Femur (tissue), 1 donor: ENCODE data around the gene COLGALT1.
"Not testable (repeated sequence)": the region's sequence is repeated elsewhere in the genome, so short reads cannot be mapped to it uniquely, and the experiment has no call there.

Source experiments
- DNase-seq: peaks from one replicate; pipeline ENCODE4 v3.0.0-alpha.2; 2017

The COLGALT1 gene

GRCh38 chr19:17534767-17535166 is 20.7 kb upstream of the COLGALT1 start:
- DNase-seq, result no peak

- DNase-seq, result no peak
These were observed 18.5 kb upstream of the COLGALT1 start for GRCh38 chr19:17536955-17537354.

DNA sequence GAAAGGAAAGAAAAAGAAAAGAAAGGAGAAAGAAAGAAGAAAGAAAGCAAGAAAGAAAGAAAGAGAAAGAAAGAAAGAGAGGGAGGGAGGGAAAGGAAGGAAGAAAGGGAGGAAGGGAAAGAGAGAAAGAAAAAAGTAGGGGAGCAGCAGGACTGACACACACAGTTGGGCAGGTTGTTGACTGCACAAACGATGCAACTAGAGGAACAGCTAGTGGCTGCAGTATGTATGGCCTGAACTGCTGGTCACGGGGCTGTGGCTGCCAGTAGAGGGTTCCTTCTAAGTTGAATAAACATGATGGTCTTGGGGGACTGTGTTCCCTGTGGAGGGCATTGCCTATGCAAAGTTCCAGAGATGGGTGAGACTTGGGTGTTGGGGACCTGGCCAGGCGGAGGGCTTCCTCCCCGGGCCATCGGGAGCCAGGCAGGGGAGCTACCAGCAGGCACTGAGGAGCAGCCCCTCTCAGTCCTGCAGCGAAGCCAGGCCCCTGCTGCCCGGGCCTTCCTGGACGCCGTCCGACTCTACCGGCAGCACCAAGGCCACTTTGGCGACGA is 16.7 kb upstream of the COLGALT1 start:
- DNase-seq, result no peak

DNA sequence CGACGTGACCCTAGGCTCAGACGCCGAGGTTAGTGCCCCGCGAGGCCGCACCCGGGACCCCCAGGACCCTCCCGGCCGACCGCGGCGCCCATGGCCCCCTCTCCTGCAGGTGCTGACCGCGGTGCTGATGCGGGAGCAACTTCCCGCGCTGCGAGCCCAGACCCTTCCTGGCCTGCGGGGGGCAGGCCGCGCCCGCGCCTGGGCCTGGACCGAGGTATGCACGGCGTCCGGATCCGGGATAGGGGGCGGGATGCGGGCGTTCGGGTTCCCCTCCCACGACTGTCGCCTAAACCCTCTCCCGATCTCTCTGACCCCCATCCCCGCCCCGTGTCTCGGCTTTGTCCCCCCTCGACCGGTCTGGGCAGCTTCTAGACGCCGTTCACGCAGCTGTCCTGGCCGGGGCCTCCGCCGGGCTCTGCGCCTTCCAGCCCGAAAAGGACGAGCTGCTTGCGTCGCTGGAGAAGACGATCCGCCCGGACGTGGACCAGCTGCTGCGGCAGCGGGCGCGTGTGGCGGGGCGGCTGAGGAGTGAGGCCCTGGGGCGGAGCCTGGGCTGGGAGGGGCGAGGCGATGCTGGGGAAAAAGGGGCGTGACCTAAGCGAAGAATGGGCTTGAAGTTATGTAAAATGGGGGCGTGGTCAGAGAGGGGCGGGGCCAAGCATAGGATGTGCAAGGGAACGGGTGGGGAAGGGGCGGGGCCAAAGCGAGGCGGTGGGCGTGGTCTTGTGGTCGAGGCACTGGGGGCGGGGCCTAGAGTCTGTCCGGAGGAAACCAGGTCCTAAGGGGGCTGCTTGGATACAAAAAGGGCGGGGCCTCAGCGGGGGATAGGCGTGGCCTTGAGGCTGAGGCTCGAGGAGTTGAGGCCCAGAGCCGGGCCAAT is 16.0 kb upstream of the COLGALT1 start:
- DNase-seq, result peak; percentile 95

- no peak for DNase-seq
These were observed 15.3 kb upstream of the COLGALT1 start for GRCh38 chr19:17540174-17540573.

DNA sequence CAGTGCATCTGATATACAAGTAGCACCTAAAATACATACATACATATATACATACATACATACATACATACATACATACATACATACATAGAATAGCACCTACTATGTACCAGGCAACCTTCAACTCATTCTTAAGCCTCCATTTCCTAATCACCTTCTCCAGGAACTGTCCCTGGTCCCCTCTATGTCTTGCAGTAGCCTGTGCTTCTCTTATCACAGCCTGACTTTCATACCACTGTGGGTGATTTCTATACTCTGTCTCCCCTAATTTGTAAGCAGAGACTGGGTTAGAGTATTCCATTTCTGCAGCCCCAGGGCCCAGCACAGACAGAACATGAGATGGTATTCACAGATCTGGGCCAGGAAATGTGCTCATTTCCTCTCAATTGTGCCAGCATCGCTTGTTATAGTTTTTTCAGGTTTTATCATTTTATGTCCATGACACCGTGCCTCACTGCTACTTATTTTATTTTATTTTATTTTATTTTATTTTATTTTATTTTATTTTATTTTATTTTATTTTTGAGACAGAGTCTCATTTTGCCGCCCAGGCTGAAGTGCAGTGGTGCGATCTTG is 14.2 kb upstream of the COLGALT1 start:
- DNase-seq, result no peak

- DNase-seq, result no peak
These were observed 13.4 kb upstream of the COLGALT1 start for GRCh38 chr19:17542042-17542441.

- no peak for DNase-seq
These were observed 12.5 kb upstream of the COLGALT1 start for GRCh38 chr19:17542793-17543582.

GRCh38 chr19:17543986-17544385 is 11.5 kb upstream of the COLGALT1 start:
- no peak for DNase-seq

- no peak for DNase-seq
These were observed 11.0 kb upstream of the COLGALT1 start for GRCh38 chr19:17544418-17544817.

DNA sequence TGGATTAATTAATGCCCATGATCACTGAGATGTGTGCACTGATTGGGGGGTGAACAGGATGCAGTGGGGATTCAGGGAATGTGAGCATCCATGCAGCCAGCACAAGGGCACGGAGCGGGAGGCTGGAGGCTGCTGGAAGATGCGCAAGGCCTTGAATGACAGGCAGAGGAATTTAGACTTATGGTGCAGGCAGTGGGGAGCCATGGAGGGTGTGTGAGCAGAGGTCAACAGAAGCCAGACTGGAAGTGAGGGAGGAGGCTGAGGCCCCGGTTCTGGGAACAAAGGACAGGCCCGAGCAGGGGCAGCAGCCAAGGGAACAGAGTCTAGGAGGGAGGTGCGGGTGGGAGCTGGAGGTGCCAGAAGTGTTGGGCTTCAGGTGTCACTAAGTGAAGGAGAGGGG is 7.3 kb upstream of the COLGALT1 start:
- no peak for DNase-seq

DNA sequence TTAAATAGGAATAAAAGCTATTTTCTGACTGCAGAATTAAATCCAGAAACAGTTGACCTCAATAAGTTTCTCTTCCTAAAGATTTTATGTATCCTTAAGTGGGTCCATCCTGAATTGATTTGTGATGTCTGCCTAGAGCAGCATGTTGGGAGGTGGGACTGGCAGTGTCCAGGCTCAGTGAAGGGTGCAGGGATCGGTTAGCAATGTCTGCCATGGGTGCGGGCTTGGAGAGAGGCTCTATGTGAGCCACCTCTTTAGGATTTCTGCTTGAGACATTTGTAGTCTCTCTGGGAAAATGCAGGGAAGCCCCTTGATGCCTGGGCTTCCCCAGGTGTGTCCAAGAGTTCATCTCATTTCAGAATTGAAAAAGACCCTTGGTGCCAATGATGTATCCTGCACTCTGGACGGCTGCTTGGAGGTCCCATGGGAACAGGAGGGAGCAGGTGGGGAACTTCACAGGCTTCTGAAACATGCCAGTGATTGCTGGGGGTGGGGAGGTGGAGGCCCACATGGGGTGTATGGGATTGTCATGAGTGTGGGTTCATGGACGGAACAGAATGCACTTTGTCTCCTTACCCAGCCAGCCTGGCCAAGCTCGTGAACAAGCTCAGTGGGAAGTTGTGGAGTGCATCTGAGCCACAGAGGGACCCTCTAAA is 6.2 kb upstream of the COLGALT1 start:
- no peak for DNase-seq

GRCh38 chr19:17550076-17550667 is 5.3 kb upstream of the COLGALT1 start:
- DNase-seq, result no peak

GRCh38 chr19:17552735-17553134 is 2.7 kb upstream of the COLGALT1 start:
- not testable (repeated sequence) for DNase-seq

DNA sequence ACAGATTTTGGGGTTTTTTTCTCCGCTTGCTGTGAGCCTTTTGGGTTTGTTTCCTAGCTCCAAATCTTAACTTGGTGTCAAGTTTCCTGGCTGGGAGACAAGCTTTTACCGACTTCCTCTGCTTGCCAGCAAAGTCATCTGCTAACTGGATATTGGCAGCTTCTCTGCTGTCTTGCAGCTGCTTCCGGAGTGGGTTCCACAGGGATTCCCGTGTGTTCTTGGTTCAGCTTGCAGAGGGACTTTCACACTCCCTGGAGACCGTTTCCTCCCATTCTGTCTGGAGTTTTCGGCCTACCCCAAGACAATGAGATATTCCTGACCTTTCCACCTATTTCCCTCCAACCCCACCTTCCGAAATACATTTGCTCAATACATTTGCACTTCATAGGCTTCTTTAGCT is 2.2 kb upstream of the COLGALT1 start:
- peak; percentile 88 for DNase-seq

DNA sequence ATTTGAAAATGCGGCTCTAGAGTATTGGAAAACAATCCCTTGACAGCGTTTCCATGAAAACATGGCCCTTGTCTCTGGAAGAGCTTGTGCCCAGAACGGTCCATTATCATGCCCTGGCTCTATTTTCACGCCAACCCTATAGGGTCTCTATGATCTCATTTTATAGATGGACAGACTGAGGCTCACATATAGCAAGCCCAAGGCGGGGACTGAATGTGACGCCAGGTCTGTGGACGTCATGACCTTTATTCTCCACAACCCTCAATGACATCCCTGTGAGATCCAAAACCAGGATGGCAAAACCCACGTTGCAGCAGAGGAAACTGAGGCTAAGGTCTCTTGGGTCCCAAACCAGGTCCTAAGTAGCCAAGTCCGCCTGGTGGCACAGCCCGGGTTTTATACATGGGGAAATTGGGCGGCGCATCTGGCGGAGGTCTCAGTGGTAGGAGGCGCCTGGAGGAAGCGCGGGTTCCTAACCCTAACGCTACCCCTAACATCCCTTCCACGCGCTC is 425 bp upstream of the COLGALT1 start:
- no peak for DNase-seq

DNA sequence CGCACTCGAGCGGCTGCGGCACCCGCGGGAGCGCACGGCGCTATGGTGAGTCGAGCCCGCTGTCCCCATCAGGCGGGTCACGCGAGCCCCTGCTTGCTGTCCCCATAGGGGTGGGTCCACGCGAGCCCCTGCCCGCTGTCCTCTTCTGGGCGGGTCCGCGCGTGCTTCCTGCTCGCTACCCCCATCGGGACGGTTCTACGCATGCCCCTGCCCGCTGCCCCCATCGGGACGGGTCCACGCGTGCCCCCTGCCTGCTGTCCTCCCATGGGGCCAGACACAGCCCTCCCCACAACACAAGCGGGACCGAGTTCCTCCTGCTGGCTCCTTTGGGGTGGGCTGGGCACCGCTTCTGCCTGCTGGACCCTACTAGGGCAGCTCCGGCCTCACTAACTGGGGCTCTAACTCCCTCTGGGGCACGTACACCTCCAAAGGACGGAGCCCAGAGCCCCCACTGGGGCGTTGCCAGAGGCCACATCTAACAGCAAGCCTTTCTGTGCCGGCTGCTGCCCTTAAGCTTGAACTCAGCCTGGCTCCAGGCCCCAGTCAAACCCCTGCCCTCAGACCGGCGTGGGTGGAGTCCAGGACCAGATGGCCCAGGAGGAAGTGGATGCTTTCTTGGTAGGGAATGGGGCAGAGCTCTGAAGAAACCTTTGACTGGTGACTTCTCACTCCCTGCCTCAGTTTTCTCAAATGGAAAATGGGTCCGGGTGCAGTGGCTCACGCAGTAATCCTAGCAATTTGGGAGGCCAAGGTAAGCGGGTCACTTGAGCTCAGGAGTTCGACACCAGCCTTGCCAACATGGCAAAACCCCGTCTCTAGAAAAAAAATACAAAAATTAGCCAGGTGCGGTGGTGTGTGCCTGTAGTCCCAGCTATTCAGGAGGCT is 722 bp downstream of the COLGALT1 start:
- peak; percentile 73 for DNase-seq

- DNase-seq, result no peak
These were observed 1.5 kb downstream of the COLGALT1 start for GRCh38 chr19:17556995-17557394.

- no peak for DNase-seq
These were observed 2.0 kb downstream of the COLGALT1 start for GRCh38 chr19:17557466-17557865.

- DNase-seq, result no peak
These were observed 4.8 kb downstream of the COLGALT1 start for GRCh38 chr19:17560205-17560595.

DNA sequence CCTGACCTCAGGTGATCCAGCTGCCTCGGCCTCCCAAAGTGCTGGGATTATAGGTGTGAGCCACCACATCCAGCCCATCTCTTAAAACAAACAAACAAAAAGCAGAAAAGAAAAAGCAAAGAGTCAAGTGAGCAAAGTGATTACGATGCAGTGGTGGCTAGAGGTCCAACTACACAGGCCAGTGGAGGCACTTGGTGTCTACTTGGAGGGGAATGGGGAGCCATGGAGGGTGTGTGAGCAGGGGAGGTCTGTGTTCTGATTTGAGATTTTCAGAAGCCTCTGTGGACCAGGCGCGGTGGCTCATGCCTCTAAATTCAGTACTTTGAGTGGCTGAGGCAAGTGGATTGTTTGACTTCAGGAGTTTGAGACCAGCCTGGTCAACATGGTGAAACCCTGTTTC is 6.6 kb downstream of the COLGALT1 start:
- DNase-seq, result no peak
